PC-9 (cell line): ENCODE data around the gene SHROOM2. TPM values are rescaled to one million over a fixed set of nuclear protein-coding genes. Genes with fewer than 3 reads are reported as not detected.

Experiments used
- BruUV-seq: library from RNA; stranded (reverse); fragments of 400-500 nt; replicated peaks from 2 replicates; lab custom pipeline; 2021; lab: Mats Ljungman, UMichigan
- CTCF ChIA-PET: fragments of 300-600 bp; sonication (Branson Sonifier 250); formaldehyde crosslinking; loops from one replicate; lab custom pipeline; 2022; ENCODE audit warnings: antibody characterized with exemption; lab: Charles Lee
- POLR2A ChIA-PET: fragments of 300-600 bp; sonication (Branson Sonifier 250); formaldehyde crosslinking; loops from one replicate; lab custom pipeline; 2022; ENCODE audit warnings: antibody characterized with exemption; ENCODE audit not compliant: unreplicated experiment; lab: Charles Lee
- DNase-seq, 2 experiments: peaks; one replicate each; pipeline versions ENCODE4 v3.0.0 to v3.0.0-alpha.2; 2015 to 2022; ENCODE audit warnings: mixed read lengths in 1 of 2
- H2AFZ ChIP-seq: fragments of 200-600 bp; sonication (generic); 2 replicates; pipeline ENCODE4 v1.8.1; 2017; ENCODE audit warnings: antibody characterized with exemption
- H3F3A ChIP-seq: fragments of 200-600 bp; sonication (generic); 2 replicates; pipeline ENCODE4 v1.8.1; 2017; ENCODE audit warnings: antibody characterized with exemption, mild to moderate bottlenecking, low read depth; ENCODE audit not compliant: insufficient read depth
- H3K27ac ChIP-seq: fragments of 200-600 bp; sonication (generic); 2 replicates; pipeline ENCODE4 v1.6.1; 2016; ENCODE audit warnings: mixed run types
- H3K27me3 ChIP-seq: fragments of 200-600 bp; sonication (generic); 2 replicates; pipeline ENCODE4 v1.6.1; 2016; ENCODE audit warnings: low read depth, mixed run types; ENCODE audit not compliant: insufficient read depth
- H3K36me3 ChIP-seq: fragments of 200-600 bp; sonication (generic); 2 replicates; pipeline ENCODE4 v1.6.1; 2016; ENCODE audit warnings: low read depth, mixed run types
- H3K4me1 ChIP-seq: fragments of 200-600 bp; sonication (generic); replicated peaks from 2 replicates; pipeline ENCODE4 v1.6.1; 2016; ENCODE audit warnings: mixed run types; ENCODE audit not compliant: insufficient read depth
- H3K4me2 ChIP-seq: fragments of 200-600 bp; sonication (generic); 2 replicates; pipeline ENCODE4 v1.6.1; 2017; ENCODE audit warnings: mixed run types
- H3K4me3 ChIP-seq: fragments of 200-600 bp; sonication (generic); 2 replicates; pipeline ENCODE4 v1.6.1; 2016; ENCODE audit warnings: mixed run types
- H3K79me2 ChIP-seq: fragments of 200-600 bp; sonication (generic); 2 replicates; pipeline ENCODE4 v1.6.1; 2017; ENCODE audit warnings: low read depth, mixed run types
- H3K9me2 ChIP-seq: fragments of 200-600 bp; sonication (generic); 2 replicates; pipeline ENCODE4 v1.8.1; 2017; ENCODE audit warnings: mild to moderate bottlenecking; ENCODE audit not compliant: insufficient read depth
- H3K9me3 ChIP-seq: fragments of 200-600 bp; sonication (generic); 2 replicates; pipeline ENCODE4 v1.8.1; 2016; ENCODE audit warnings: low read depth; ENCODE audit not compliant: insufficient read depth
- H4K20me1 ChIP-seq: fragments of 200-600 bp; sonication (generic); 2 replicates; pipeline ENCODE4 v1.8.1; 2017; ENCODE audit not compliant: insufficient read depth
- CTCF ChIP-seq: fragments of 200-600 bp; sonication (generic); conservative IDR thresholded peaks from 2 replicates; pipeline ENCODE4 v1.6.1; 2017; ENCODE audit warnings: mixed run types, antibody characterized with exemption, mild to moderate bottlenecking, moderate library complexity
- EZH2 ChIP-seq: fragments of 200-600 bp; sonication (generic); IDR thresholded peaks from 2 replicates; pipeline ENCODE4 v1.8.0; 2017; ENCODE audit warnings: antibody characterized with exemption, low read depth
- intact Hi-C: fragments of 100-400 bp; cut with micrococcal nuclease; formaldehyde crosslinking; loops from one replicate; pipeline ENCODE4 v1.10.0; 2022; ENCODE audit not compliant: unreplicated experiment
- total RNA-seq: library from RNA; stranded (reverse); gene quantifications from 2 replicates; pipeline ENCODE4 v1.2.3, GENCODE V29; 2021

Gene SHROOM2
- total RNA-seq, 1 experiment from 2014 or later = 0.17 TPM

GRCh38 chrX:9874483-9874882, 88.3 kb downstream of the SHROOM2 start:
- POLR2A ChIA-PET = no interaction called here
- H3K4me2 ChIP-seq = peak overlapping the region; percentile 21
- H3K79me2 ChIP-seq = no peaks in the 10 kb centered on the region
- DNase-seq = no peak
- peak overlapping the region; percentile 39; the same call in 1 of the 2 replicates for H3K27ac ChIP-seq
- H3K9me3 ChIP-seq = no peaks in the 10 kb centered on the region
- H2AFZ ChIP-seq = no peak overlapping the region
- H3K4me1 ChIP-seq = peaks cover 9% of the 10 kb centered on the region
- H3K9me2 ChIP-seq = no peaks in the 10 kb centered on the region
- no TSS peak for BruUV-seq
- CTCF ChIA-PET = no interaction called here
- no peak overlapping the region for H3K4me3 ChIP-seq
- no peaks in the 10 kb centered on the region for H4K20me1 ChIP-seq
- no peaks in the 10 kb centered on the region for H3K27me3 ChIP-seq
- 0 out of 2 replicates have a peak, but pooled peaks cover 4% of the 10 kb centered on the region for H3F3A ChIP-seq
- H3K36me3 ChIP-seq = no peaks in the 10 kb centered on the region
- TF ChIP-seq EZH2 (no peak), CTCF (no peak)
- intact Hi-C loops = loop anchor here (1.0 kb wide), 1 partner anchor 245 kb away; no protein-coding TSS in a partner anchor

- Histone ChIP-seq H3K9me2 (no peaks in the 10 kb centered on the region), H3K4me3 (no peak overlapping the region), H3K27me3 (no peaks in the 10 kb centered on the region), H3K79me2 (no peaks in the 10 kb centered on the region), H2AFZ (no peak overlapping the region), H3K36me3 (no peaks in the 10 kb centered on the region), H3K27ac (no peak overlapping the region), H3K9me3 (no peaks in the 10 kb centered on the region), H4K20me1 (no peaks in the 10 kb centered on the region), H3F3A (0 out of 2 replicates have a peak, but pooled peaks cover 4% of the 10 kb centered on the region), H3K4me1 (peaks cover 9% of the 10 kb centered on the region), H3K4me2 (no peak overlapping the region)
- ChIA-PET CTCF (no interaction called here), POLR2A (no interaction called here)
- TF ChIP-seq CTCF (no peak), EZH2 (no peak)
- intact Hi-C loops = no loop called here
- DNase-seq = no peak
- BruUV-seq = no TSS peak
These were observed 89.6 kb downstream of the SHROOM2 start for GRCh38 chrX:9875801-9876200.

GRCh38 chrX:9876201-9876600, 90.0 kb downstream of the SHROOM2 start:
- H3F3A ChIP-seq = 0 out of 2 replicates have a peak, but pooled peaks cover 4% of the 10 kb centered on the region
- no peak overlapping the region for H2AFZ ChIP-seq
- POLR2A ChIA-PET = no interaction called here
- H4K20me1 ChIP-seq = no peaks in the 10 kb centered on the region
- H3K9me3 ChIP-seq = no peaks in the 10 kb centered on the region
- no peaks in the 10 kb centered on the region for H3K79me2 ChIP-seq
- TF ChIP-seq CTCF (no peak), EZH2 (no peak)
- CTCF ChIA-PET = no interaction called here
- no peak overlapping the region for H3K4me3 ChIP-seq
- no peaks in the 10 kb centered on the region for H3K36me3 ChIP-seq
- H3K9me2 ChIP-seq = no peaks in the 10 kb centered on the region
- H3K27me3 ChIP-seq = no peaks in the 10 kb centered on the region
- no peak overlapping the region for H3K4me2 ChIP-seq
- BruUV-seq = no TSS peak
- peaks cover 9% of the 10 kb centered on the region for H3K4me1 ChIP-seq
- H3K27ac ChIP-seq = no peak overlapping the region
- intact Hi-C loops = no loop called here
- DNase-seq = no peak
